ENCODE measurements around the gene CADM3.

The CADM3 gene

GRCh38 chr1:159207080-159207479, 35.7 kb downstream of the CADM3 start:
- DNase-seq (ENCODE audit: extremely low read depth, insufficient read length): no peak
- Histone ChIP-seq H3K27me3 (replicated peaks; ENCODE audit: control insufficient read depth, insufficient read depth, low read length) (no peaks in the 10 kb centered on the region), H3K36me3 (ENCODE audit: control insufficient read depth, insufficient read depth, low read length) (no peaks in the 10 kb centered on the region), H3K4me3 (replicated peaks; ENCODE audit: low read depth, low read length) (no peak overlapping the region)
- TF ChIP-seq CTCF (IDR thresholded peaks at IDR 0.05; ENCODE audit: insufficient read depth, low read length, poor library complexity, severe bottlenecking): no peak

DNA sequence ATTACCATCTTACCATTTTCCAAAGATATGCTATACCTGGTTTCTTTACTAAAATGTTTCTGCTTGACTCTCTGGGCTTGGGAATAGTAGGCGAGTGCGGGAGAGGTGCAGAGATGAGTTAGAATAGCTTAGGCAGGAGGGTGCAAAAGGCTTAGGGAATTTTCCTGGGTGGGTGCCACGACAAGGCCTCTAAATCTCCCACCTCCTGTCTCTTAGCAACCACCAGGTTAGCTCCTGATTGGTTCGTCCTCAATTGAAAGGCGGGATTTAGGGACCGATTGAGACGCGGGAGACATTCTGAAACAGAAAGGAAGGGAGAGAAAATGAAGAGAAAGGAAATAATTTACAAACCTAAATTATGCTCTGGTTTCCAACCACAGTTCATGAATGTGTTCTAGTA, 36.4 kb downstream of the CADM3 start:
- Histone ChIP-seq H3K36me3 (ENCODE audit: control insufficient read depth, insufficient read depth, low read length) (no peaks in the 10 kb centered on the region), H3K4me3 (replicated peaks; ENCODE audit: low read depth, low read length) (no peak overlapping the region), H3K27me3 (replicated peaks; ENCODE audit: control insufficient read depth, insufficient read depth, low read length) (no peaks in the 10 kb centered on the region)
- no peak for DNase-seq (ENCODE audit: extremely low read depth, insufficient read length)
- no peak for TF ChIP-seq CTCF (IDR thresholded peaks at IDR 0.05; ENCODE audit: insufficient read depth, low read length, poor library complexity, severe bottlenecking)

DNA sequence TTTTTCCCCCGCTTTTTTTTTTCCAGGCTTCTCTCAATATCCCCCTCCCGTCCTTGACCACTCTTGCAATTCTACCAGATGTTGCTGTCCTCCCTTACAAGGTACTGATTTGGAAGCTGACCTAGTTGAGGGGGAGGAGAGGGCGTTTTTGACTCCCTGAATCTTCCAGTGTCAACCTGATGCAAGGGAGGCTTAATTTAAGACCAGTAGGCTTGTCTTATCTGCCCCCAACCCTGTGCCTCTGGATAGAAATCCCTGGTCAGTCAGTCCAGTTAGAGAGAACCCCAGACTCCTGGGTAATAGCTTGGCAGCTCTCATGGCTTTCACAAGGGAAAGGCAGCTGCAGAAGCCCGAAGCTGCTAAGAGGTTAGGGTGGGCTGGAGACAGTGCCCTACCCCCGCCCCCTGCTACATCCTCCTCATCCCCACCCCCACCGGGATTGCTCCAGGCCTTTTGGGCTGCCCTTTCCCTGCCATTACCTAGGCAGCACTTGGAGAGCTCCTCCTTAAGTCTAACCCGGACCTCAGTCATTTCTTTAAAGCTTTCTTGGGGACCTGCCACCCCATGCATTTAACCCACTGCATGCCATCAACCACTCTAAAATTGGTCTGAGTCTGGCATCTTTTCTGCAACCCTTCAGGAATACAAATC, 36.9 kb downstream of the CADM3 start:
- no peak for DNase-seq (ENCODE audit: extremely low read depth, insufficient read length)
- TF ChIP-seq CTCF (IDR thresholded peaks at IDR 0.05; ENCODE audit: insufficient read depth, low read length, poor library complexity, severe bottlenecking): no peak
- H3K27me3 ChIP-seq (replicated peaks; ENCODE audit: control insufficient read depth, insufficient read depth, low read length): no peaks in the 10 kb centered on the region
- H3K36me3 ChIP-seq (ENCODE audit: control insufficient read depth, insufficient read depth, low read length): no peaks in the 10 kb centered on the region
- no peak overlapping the region for H3K4me3 ChIP-seq (replicated peaks; ENCODE audit: low read depth, low read length)

DNA sequence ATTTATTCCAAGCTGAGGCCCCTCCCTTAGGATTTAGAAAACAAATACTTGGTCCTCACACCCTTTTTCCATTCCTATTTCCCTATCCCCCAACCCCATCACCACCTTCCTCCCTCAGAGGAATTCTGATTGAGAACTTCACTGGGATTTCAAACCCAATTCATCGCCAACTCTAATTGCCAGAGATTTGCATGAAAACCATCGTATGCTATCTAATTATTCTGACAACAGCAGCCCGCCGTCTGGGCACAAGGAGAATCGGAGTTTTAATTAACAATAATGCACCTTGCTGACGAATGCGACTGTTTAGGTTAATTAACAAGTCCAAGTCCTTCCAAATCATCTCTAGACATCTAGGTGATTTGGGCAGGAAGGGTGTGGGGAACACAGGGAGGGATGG, 37.6 kb downstream of the CADM3 start:
- Histone ChIP-seq H3K4me3 (replicated peaks; ENCODE audit: low read depth, low read length) (no peak overlapping the region), H3K36me3 (ENCODE audit: control insufficient read depth, insufficient read depth, low read length) (no peaks in the 10 kb centered on the region), H3K27me3 (replicated peaks; ENCODE audit: control insufficient read depth, insufficient read depth, low read length) (no peaks in the 10 kb centered on the region)
- TF ChIP-seq CTCF (IDR thresholded peaks at IDR 0.05; ENCODE audit: insufficient read depth, low read length, poor library complexity, severe bottlenecking): no peak
- no peak for DNase-seq (ENCODE audit: extremely low read depth, insufficient read length)

DNA sequence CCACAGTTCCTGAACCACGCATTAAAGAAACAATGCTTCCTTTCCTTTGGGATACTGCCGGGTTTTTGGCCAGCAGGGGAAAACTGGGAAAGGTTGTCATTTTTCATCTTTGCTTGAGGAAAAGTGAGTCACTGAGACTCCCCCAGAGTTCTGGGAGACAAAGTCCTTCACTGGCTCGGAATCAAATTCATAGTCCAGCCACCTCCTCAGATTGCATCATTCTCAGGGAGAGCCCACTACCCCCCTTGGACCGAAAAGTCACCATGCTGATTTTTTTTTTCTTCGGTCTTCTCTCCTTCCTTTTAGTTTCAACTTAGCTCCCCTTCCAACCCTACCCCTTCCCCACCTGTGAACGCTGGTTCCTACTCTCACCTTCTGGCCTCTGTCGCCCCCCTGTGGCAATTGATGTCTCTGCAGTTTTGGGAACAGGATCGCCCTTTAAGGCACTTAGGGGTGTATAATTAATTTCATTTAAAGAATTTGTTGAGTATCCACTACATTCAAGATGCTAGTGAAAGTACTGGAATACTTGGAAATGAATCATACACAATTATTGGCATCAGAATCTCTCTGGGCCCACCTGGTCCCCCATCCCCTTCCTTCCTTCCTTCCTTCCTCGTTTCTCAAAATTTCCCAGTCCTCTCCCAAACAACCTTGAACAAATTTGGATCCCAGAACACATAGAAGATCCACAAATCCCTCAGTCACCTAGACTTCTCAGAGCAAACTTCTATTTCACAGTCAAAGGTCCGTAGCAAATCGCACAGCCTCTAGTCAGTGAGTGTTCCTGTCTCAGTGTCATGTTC, 40.1 kb downstream of the CADM3 start:
- TF ChIP-seq CTCF (IDR thresholded peaks at IDR 0.05; ENCODE audit: insufficient read depth, low read length, poor library complexity, severe bottlenecking): peak; percentile 90
- H3K36me3 ChIP-seq (ENCODE audit: control insufficient read depth, insufficient read depth, low read length): no peaks in the 10 kb centered on the region
- no peak overlapping the region for H3K4me3 ChIP-seq (replicated peaks; ENCODE audit: low read depth, low read length)
- no peak for DNase-seq (ENCODE audit: extremely low read depth, insufficient read length)
- no peaks in the 10 kb centered on the region for H3K27me3 ChIP-seq (replicated peaks; ENCODE audit: control insufficient read depth, insufficient read depth, low read length)

All from GM06990 (cell line).